Testis (tissue), 2 donors: ENCODE results near the gene ORM2.

Experiments
- POLR2A ChIP-seq: fragments of 450-650 bp; IDR thresholded peaks from one replicate; pipeline ENCODE4 v1.6.1; 2017; ENCODE audit warnings: antibody characterized with exemption, mild to moderate bottlenecking, moderate library complexity
- TF ChIP-seq, protein P1 (sequence below), 3 experiments: fragments of 450-650 bp in 2 of 3; fragments of 200-600 bp in 1 of 3; sonication (generic) in 1 of 3; IDR thresholded peaks; one replicate each; pipeline ENCODE4 v1.5.1; 2016 to 2019; ENCODE audit warnings: antibody characterized with exemption in 3 of 3, mild to moderate bottlenecking in 2 of 3, moderate library complexity in 1 of 3

DNA sequence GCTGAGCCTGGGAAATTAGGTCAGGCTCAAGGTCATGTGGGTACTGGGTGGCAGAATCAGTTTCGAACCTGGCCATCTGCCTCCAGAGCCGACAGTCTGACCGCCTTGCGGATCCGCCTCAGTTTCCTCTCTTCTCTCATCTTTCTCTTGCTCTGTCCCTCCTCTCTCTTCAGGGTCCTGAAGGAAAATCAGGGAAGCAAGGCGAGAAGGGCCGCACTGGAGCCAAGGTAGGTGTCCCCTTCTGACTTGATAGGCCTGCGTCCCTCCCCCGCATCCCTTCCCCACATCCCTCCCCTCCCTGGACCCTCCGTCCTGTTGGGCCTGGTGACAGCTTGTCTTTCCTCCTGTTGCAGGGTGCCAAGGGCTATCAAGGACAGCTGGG is 47.6 kb upstream of the ORM2 start:
- TF ChIP-seq, protein P1, sequence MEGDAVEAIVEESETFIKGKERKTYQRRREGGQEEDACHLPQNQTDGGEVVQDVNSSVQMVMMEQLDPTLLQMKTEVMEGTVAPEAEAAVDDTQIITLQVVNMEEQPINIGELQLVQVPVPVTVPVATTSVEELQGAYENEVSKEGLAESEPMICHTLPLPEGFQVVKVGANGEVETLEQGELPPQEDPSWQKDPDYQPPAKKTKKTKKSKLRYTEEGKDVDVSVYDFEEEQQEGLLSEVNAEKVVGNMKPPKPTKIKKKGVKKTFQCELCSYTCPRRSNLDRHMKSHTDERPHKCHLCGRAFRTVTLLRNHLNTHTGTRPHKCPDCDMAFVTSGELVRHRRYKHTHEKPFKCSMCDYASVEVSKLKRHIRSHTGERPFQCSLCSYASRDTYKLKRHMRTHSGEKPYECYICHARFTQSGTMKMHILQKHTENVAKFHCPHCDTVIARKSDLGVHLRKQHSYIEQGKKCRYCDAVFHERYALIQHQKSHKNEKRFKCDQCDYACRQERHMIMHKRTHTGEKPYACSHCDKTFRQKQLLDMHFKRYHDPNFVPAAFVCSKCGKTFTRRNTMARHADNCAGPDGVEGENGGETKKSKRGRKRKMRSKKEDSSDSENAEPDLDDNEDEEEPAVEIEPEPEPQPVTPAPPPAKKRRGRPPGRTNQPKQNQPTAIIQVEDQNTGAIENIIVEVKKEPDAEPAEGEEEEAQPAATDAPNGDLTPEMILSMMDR (IDR thresholded peaks at IDR 0.05): no peak
- no peak for TF ChIP-seq POLR2A
